ENCODE measurements around the gene DSG3.

DNA sequence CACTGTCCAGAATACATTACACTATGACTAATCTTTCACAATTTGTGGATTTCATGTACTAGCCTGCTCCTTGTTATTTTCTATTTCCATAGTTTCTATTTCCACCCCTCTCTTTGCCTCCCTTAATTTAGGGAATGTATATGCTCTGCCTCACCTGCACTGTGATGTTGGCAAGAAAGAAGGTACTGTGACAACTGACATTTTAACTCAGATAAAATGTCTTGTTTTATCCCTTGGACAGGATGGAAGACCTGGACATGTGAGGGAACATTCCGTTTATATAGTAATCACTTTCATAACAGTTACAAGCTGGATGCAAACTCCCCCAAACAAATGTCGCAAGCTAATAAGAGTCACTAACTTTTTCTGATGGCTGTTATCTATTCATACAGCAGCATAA, 21.5 kb upstream of the DSG3 start:
- TF ChIP-seq TAF1 (IDR thresholded peaks at IDR 0.05; ENCODE audit: low read depth) (no peak), CEBPB (IDR thresholded peaks at IDR 0.05) (no peak), CREB1 (IDR thresholded peaks at IDR 0.05; ENCODE audit: low read depth) (no peak), TEAD4 (IDR thresholded peaks at IDR 0.05) (no peak), REST (IDR thresholded peaks at IDR 0.05; ENCODE audit: low read depth) (no peak), FOXM1 (IDR thresholded peaks at IDR 0.05; ENCODE audit: borderline replicate concordance, low read depth) (no peak)
